SK-MEL-5 (cell line): ENCODE measurements around the gene MOCS1. TPM values are rescaled to one million over a fixed set of nuclear protein-coding genes. Genes with fewer than 3 reads are reported as not detected.

Experiments
- DNase-seq: peaks from one replicate; pipeline ENCODE4 v3.0.0-alpha.2; 2016; ENCODE audit warnings: low read depth, low spot score
- in situ Hi-C: cut with HindIII; loops from 2 replicates; pipeline ENCODE4 v1.10.0; 2016; ENCODE audit warnings: low sequenced_read_pairs, high pct_unique_total_duplicates, low pct_unique_long_range_greater_than_20kb
- total RNA-seq: library from RNA; depleted of rRNA; stranded (reverse); fragments of >200 nt; shearing (Covaris generic); gene quantifications from 2 replicates; pipeline ENCODE4 v1.2.3, GENCODE V29; 2014

Gene MOCS1
- total RNA-seq, 1 experiment from 2014 or later, result 12.9 TPM

DNA sequence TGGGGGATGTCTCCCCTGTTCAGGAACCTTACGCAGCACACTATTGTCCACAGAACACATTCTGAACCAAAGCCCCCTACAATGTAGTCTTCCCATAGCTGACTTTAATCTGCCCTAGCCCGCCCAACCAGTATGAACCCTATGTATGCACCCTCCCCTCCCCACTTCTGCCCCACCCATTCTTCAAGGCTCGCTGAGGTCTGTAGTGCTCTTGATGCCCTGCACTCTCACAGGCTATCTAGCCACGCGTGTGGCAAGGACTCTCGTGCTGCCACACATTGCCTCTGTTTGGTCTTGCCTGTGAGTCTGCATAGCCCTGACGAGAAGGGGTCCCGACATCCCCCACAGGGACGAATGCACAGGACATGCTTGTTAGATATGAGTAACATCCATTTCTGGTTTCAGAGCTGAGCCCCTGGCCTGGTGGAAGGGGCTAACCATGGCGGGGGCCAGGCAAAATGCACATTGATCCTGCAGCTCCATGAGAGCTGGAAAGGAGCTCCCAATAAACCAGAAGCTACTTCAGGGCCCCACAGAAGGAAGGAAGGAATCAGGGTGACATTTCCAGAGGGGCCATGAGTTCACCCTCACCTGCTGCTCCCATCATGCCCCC is 22.6 kb downstream of the MOCS1 start:
- DNase-seq, result no peak
- in situ Hi-C loops, result no loop called here

GRCh38 chr6:39910744-39911143 is 23.5 kb downstream of the MOCS1 start:
- DNase-seq, result no peak
- in situ Hi-C loops, result no loop called here

- no peak for DNase-seq
- in situ Hi-C loops, result no loop called here
Observed at GRCh38 chr6:39910164-39910563, 24.1 kb downstream of the MOCS1 start.

GRCh38 chr6:39909701-39910100 is 24.6 kb downstream of the MOCS1 start:
- in situ Hi-C loops, result no loop called here
- DNase-seq, result no peak

DNA sequence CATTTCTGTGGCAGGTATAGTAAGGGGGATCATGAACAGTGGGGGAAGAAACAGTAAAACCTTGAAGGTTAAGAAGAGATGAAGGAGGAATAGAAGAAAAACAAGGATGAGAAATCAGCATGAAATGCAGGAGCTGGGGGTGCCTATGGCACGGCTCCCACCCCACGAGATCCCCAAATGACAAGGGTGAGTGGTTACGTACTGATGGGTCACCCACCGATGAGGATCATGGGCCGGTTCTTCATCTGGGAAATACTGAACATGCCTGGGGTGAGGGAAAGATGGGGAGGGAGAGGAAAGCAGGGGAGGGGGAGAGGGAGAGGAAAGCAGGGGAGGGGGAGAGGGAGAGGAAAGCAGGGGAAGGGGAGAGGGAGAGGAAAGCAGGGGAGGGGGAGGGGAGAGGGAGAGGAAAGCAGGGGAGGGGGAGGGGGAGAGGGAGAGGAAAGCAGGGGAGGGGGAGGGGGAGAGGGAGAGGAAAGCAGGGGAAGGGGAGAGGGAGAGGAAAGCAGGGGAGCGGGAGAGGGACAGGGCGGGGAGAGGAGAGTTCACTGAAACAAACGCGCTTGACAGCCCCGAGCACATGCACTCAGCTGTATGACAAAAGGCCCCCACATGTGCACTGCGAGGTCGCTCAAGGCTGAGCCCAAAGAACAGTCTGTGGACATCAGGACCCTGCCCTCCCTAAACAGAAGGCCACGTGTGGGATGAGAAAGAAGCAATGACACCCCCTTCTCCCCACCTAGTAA is 25.3 kb downstream of the MOCS1 start:
- in situ Hi-C loops, result no loop called here
- DNase-seq, result no peak

- in situ Hi-C loops, result no loop called here
- DNase-seq, result no peak
Observed at GRCh38 chr6:39907871-39908575, 26.2 kb downstream of the MOCS1 start.

DNA sequence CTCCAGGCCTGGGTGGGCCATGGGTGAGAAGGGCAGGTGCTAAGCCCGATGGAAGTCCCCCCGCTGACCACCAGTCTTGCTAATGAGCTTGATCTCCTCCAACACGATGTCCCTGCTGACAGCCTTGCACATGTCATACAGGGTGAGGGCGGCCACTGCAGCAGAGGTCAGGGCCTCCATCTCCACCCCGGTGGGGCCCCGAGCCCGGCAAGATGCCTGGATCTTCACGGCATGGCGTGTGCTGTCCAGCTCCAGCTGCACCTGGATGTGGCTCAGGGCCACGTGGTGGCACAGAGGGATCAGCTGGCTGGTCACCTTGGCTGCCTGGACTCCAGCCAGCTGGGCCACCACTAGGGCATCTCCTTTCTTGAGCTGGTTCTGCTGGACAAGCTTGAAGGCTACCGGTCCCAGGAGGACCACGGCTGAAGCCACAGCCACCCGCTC is 27.9 kb downstream of the MOCS1 start:
- DNase-seq, result no peak
- in situ Hi-C loops, result no loop called here

GRCh38 chr6:39905640-39905975 is 28.7 kb downstream of the MOCS1 start:
- no peak for DNase-seq
- in situ Hi-C loops, result no loop called here

DNA sequence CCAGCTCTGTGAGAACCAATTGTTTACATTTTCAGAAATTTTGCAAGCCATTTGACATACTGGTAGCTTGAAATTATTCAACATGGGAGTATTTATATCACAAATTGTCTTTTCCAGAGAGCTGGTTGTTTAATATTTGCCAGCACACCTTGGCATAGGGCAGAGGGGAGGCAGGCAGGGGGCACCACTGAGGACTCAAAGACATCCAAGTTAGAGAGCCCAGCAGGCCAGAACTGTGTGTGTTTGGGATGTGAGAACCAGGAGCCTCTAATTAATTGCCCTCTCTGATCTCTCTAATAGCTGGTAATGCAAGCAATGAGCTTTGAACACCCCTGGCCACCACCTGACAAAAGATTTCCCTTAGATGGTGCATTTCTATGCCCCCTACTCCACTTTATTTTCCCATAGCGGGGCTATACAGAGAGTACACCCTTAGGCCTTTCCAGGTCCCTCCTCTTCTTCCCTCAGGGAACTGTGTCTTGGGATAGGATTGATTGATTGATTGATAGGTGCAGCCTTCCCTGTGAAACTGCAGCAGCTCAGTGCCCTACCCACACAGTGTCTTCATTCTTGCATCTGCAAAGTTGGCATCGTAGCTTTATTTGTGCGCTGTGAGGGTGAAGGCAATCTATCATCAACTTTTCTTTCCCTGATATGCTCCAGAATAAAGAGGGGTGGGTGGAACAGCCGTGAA is 29.2 kb downstream of the MOCS1 start:
- in situ Hi-C loops, result no loop called here
- no peak for DNase-seq

GRCh38 chr6:39903656-39904055 is 30.6 kb downstream of the MOCS1 start:
- in situ Hi-C loops, result no loop called here
- DNase-seq, result no peak

DNA sequence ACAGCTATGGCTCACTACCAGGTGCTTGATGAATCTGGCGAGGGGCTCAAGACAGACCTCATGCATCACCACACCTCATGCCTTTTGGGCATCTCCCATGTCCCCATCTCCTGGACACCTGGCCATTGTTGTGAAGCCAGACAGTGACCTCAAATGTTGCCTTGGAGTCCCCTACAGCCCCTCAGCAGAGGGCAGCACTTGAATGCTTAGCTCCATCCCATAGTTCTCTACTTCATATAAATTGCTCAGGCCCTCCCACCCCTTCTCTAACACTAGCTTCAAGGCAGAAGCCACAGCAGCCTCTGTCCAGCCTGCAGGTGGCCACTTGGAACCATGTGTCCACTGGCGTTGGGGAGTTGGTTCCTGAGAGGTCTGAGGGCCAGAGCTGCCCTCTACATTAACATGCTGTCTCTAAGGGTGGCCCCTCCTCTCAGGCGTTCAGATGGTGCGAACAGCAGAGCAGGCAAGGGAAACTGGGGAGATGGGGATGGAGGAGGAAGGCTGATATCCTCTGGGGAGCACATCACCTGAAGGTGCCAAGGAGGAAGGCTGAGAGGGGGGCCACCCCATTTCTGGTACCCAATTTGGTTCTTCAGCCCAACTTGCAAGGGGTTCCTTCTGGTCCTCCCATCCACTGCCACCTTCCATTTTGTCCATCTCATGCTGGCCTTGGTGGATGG is 31.3 kb downstream of the MOCS1 start:
- DNase-seq, result no peak

GRCh38 chr6:39902136-39902535 is 32.1 kb downstream of the MOCS1 start:
- DNase-seq, result no peak
- in situ Hi-C loops, result no loop called here

More for the DNA sequence above, 31.3 kb downstream of the MOCS1 start:
- in situ Hi-C loops, result no loop called here

DNA sequence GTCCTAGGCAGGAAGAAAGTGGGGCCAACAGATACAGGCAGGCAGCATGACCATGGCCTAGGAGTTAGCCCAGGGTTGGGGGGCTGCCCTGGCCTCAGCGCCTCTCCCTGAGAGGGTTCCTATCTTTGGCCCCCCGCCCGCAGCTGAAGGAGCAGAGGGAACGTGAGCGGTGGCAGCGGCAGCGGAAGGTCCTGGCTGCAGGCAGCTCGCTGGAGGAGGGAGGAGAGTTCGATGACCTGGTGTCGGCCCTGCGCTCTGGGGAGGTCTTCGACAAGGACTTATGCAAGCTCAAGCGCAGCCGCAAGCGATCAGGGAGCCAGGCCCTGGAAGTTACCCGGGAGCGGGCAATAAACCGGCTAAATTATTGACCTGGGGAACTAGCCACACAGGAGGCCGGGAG is 32.6 kb downstream of the MOCS1 start:
- in situ Hi-C loops, result no loop called here
- no peak for DNase-seq

DNA sequence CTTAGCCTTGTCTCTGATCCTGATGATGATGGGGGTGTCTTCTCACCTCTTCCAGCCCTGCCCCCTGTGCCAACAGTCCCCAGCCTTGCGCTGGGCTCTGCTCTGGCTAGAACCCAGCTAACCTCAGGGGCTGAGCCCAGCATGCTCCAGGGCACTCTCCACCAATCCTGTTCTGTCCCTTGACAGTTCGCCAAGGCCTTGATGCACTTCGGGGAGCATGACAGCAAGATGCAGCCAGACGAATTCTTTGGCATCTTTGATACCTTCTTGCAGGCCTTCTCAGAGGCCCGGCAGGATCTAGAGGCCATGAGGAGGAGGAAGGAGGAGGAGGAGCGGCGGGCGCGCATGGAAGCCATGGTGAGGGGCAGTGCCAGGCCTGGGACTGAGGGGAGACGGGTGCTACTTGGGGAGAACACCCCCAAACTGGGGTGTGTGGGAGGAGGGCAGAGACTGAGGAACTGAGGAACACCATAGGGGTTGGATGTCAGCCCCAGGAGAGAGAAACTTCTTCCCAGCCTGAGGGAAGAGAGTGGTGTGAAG is 33.1 kb downstream of the MOCS1 start:
- in situ Hi-C loops, result no loop called here
- no peak for DNase-seq

- in situ Hi-C loops, result no loop called here
- DNase-seq, result no peak
Observed at GRCh38 chr6:39899554-39900295, 34.5 kb downstream of the MOCS1 start.

DNA sequence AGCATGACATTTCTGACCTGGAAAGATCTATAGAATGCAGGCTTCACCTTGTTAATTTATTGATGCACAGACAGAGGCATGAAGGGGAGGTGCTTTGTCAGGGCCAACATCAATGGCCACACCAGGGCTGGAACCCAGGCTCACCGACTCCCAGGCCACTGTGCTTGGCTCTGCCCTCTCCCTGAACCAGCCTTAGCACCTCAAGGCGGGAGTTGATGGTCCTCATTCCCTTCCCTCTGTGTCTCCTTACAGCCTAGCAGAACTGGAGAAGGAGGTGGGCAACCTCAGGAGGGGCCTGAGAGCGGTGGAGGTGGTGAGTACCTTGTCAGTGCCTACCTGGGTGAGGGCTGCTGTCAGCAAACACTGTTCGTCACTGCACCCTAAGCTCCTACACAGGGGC is 35.6 kb downstream of the MOCS1 start:
- in situ Hi-C loops, result no loop called here
- DNase-seq, result no peak

GRCh38 chr6:39897698-39898097 is 36.6 kb downstream of the MOCS1 start:
- in situ Hi-C loops, result no loop called here
- DNase-seq, result no peak
